K562 (cell line): ENCODE measurements around the gene KNSTRN. TPM values are rescaled to one million over a fixed set of nuclear protein-coding genes. Genes with fewer than 3 reads are reported as not detected.

Experiments
- ATAC-seq: fragments of 200-7000 bp; cut with Tn5 transposase; 3 replicates; pipeline ENCODE4 v1.9.1; 2020; ENCODE audit warnings: moderate library complexity
- BruUV-seq: library from RNA; stranded (reverse); fragments of 400-500 nt; replicated peaks from 2 replicates; lab custom pipeline; 2021; lab: Mats Ljungman, UMichigan
- CTCF ChIA-PET: fragments of 300-600 bp; formaldehyde crosslinking; extraction: SDS; loops from one replicate; lab custom pipeline; 2021; ENCODE audit warnings: low intra/inter-chr PET ratio; lab: Yijun Ruan, JAX
- POLR2A ChIA-PET: fragments of 300-600, 350-650 bp; sonication (Branson Sonifier 250); formaldehyde crosslinking; extraction: SDS; loops from one replicate; lab custom pipeline; 2021; ENCODE audit warnings: antibody characterized with exemption, inconsistent platforms; lab: Yijun Ruan, JAX
- DNase-seq, 4 experiments: peaks; one replicate each; pipeline versions ENCODE4 v3.0.0 to v3.0.0-alpha.2; 2011 to 2018; ENCODE audit warnings: low spot score in 3 of 4, mixed read lengths in 3 of 4; ENCODE audit errors: extremely low read depth in 1 of 4
- FAIRE-seq: peaks from 2 replicates; lab custom pipeline; 2011; peaks lifted over from hg19 to GRCh38; lab: Jason Lieb, UNC
- H2AFZ ChIP-seq: 2 replicates; pipeline ENCODE4 v1.6.0; 2011; ENCODE audit warnings: low read depth, low read length, control low read depth, inconsistent platforms
- H3K27ac ChIP-seq: fragments of 200-600 bp; 3 replicates; pipeline ENCODE4 v1.8.0; 2011; ENCODE audit warnings: low read depth, mild to moderate bottlenecking, control low read depth, inconsistent platforms, low read length, moderate library complexity, mixed read lengths; ENCODE audit errors: extremely low read depth
- H3K27me3 ChIP-seq, 2 experiments: fragments of 300-600 bp in 1 of 2; 2 replicates in 1 of 2; 3 replicates in 1 of 2; pipeline versions ENCODE4 v1.6.0 to v1.8.0; 2011; ENCODE audit warnings: inconsistent platforms in 2 of 2, low read length in 2 of 2, mild to moderate bottlenecking in 1 of 2, mixed read lengths in 1 of 2, moderate library complexity in 1 of 2; ENCODE audit not compliant: control insufficient read depth in 2 of 2, insufficient read depth in 2 of 2
- H3K36me3 ChIP-seq: fragments of 300-600 bp; 3 replicates; pipeline ENCODE4 v1.8.0; 2011; ENCODE audit warnings: mild to moderate bottlenecking, low read length, inconsistent platforms; ENCODE audit not compliant: control insufficient read depth, insufficient read depth
- H3K4me1 ChIP-seq, 2 experiments: fragments of 200-600 bp in 1 of 2; replicated peaks in 1 of 2; 2 replicates in 1 of 2; 3 replicates in 1 of 2; pipeline versions ENCODE4 v1.5.1 to v1.8.0; 2011; ENCODE audit warnings: inconsistent platforms in 2 of 2, low read length in 2 of 2, mild to moderate bottlenecking in 1 of 2, mixed read lengths in 1 of 2, moderate library complexity in 1 of 2; ENCODE audit not compliant: control insufficient read depth in 2 of 2, insufficient read depth in 2 of 2
- H3K4me2 ChIP-seq: 2 replicates; pipeline ENCODE4 v1.6.1; 2011; ENCODE audit warnings: low read length, control low read depth, inconsistent platforms, mixed read lengths; ENCODE audit not compliant: insufficient read depth
- H3K4me3 ChIP-seq: fragments of 200-600 bp; sonication (generic), shearing (Covaris generic); 2 replicates; pipeline ENCODE4 v1.5.1; 2016; ENCODE audit warnings: control low read depth, inconsistent platforms
- H3K79me2 ChIP-seq: fragments of 200-600 bp; 3 replicates; pipeline ENCODE4 v1.8.0; 2011; ENCODE audit warnings: low read length, inconsistent platforms; ENCODE audit not compliant: control insufficient read depth, insufficient read depth
- H3K9ac ChIP-seq, 2 experiments: 2 replicates each; pipeline versions ENCODE4 v1.6.0 to v1.6.1; 2011; ENCODE audit warnings: low read depth in 2 of 2, low read length in 2 of 2, control low read depth in 1 of 2, inconsistent platforms in 1 of 2, mild to moderate bottlenecking in 1 of 2, mixed read lengths in 1 of 2; ENCODE audit not compliant: insufficient read depth in 1 of 2
- H3K9me1 ChIP-seq: one replicate; pipeline ENCODE4 v1.6.0; 2011; ENCODE audit warnings: inconsistent platforms, mild to moderate bottlenecking, low read length, moderate library complexity; ENCODE audit not compliant: control insufficient read depth, insufficient read depth
- H3K9me3 ChIP-seq: replicated peaks from 2 replicates; pipeline ENCODE4 v1.5.1; 2011; ENCODE audit warnings: low read depth, low read length, inconsistent platforms; ENCODE audit not compliant: control insufficient read depth, insufficient read depth
- H4K20me1 ChIP-seq: replicated peaks from 2 replicates; pipeline ENCODE4 v1.6.1; 2011; ENCODE audit warnings: low read length, inconsistent platforms, mixed read lengths; ENCODE audit not compliant: control insufficient read depth, insufficient read depth
- FOS ChIP-seq: IDR thresholded peaks from 3 replicates; pipeline ENCODE4 v1.6.1; 2011; ENCODE audit not compliant: insufficient read length; ENCODE audit errors: extremely low read depth
- NFXL1 ChIP-seq: fragments of 450-650 bp; formaldehyde crosslinking; IDR thresholded peaks from 2 replicates; pipeline ENCODE4 v1.4.0; 2021; ENCODE audit warnings: mild to moderate bottlenecking
- SMARCB1 ChIP-seq: IDR thresholded peaks from 2 replicates; pipeline ENCODE4 v1.6.1; 2011; ENCODE audit warnings: improper control_type of control experiment, low read depth; ENCODE audit not compliant: insufficient read length
- TAF7 ChIP-seq: fragments of 450-650 bp; IDR thresholded peaks from 2 replicates; pipeline ENCODE4 v1.6.1; 2016; ENCODE audit warnings: missing genetic modification characterization, missing compliant biosample characterization
- ZNF316 ChIP-seq: fragments of 450-650 bp; IDR thresholded peaks from 2 replicates; pipeline ENCODE4 v1.6.1; 2016
- whole genome bisulfite sequencing: fragments of 100-300 bp; shearing (Covaris generic); methylation state at CpG from one replicate; pipeline ENCODE4 v1.1.6; 2016; ENCODE audit warnings: low coverage, mixed read lengths; ENCODE audit not compliant: insufficient coverage; ENCODE audit errors: missing lambda C conversion rate; 5-methylcytosine and 5-hydroxymethylcytosine counted together
- in situ Hi-C: fragments of 300-500 bp; cut with MboI; formaldehyde crosslinking; loops from 4 replicates; pipeline ENCODE4 v1.15.0; 2018; ENCODE audit warnings: inconsistent platforms, mixed read lengths
- intact Hi-C: fragments of 100-400 bp; cut with micrococcal nuclease; formaldehyde crosslinking; loops from 2 replicates; pipeline ENCODE4 v1.14.2; 2022
- polyA plus RNA-seq, 8 experiments: library from polyadenylated mRNA; depleted of rRNA in 4 of 8; stranded (reverse) in 5 of 8; unstranded in 3 of 8; fragments of >200 nt; fragmentation: Nextera tagmentation in 2 of 8; fragmentation: Illumina TruSeq in 1 of 8; extraction: Ambion mirVana in 2 of 8; extraction: Trizol in 1 of 8; gene quantifications; 2 replicates each; pipeline versions ENCODE4 v1.2.1 to v1.2.3, GENCODE V29; 2011 to 2014; ENCODE audit warnings: inconsistent platforms in 1 of 8, missing spikeins in 1 of 8
- total RNA-seq, 7 experiments: library from RNA; depleted of rRNA in 6 of 7; stranded (reverse); fragments of >200 nt in 6 of 7; fragmentation: Illumina TruSeq in 2 of 7; extraction: Trizol in 2 of 7; gene quantifications; 2 replicates each; pipeline versions ENCODE4 v1.2.1 to v1.2.3, GENCODE V29; 2011 to 2021; ENCODE audit warnings: low replicate concordance in 1 of 7
- TF ChIP-seq, protein P1 (sequence below): sonication (generic); formaldehyde crosslinking; IDR thresholded peaks from 2 replicates; pipeline ENCODE4 v1.9.0; 2022; ENCODE audit warnings: mild to moderate bottlenecking, missing genetic modification reagents

The KNSTRN gene
- total and polyA plus RNA-seq, 9 of the 15 experiments (the other 6 are each of a cell fraction or from before 2014, with no cell fraction given) = 48.7 to 88.2 (median 66.3) TPM

- DNase-seq (no peak), FAIRE-seq (no peak), ATAC-seq (no peak)
- no peaks in the 10 kb centered on the region for H4K20me1 ChIP-seq
- no peaks in the 10 kb centered on the region for H3K79me2 ChIP-seq
- H3K36me3 ChIP-seq = peaks cover 16% of the 10 kb centered on the region
- no peak for TF ChIP-seq SMARCB1
- no peak for TF ChIP-seq NFXL1 (CRISPR knock-in tag)
- 0 out of 2 replicates have a peak, but pooled peaks have one; percentile 14 for TF ChIP-seq ZNF316
- no peak for TF ChIP-seq FOS
- CTCF ChIA-PET = no interaction called here
- no peaks in the 10 kb centered on the region for H3K9me3 ChIP-seq
- no peak overlapping the region for H2AFZ ChIP-seq
- intact Hi-C loops = no loop called here
- no peaks in the 10 kb centered on the region for H3K9me1 ChIP-seq
- H3K27ac ChIP-seq = no peak overlapping the region
- H3K4me3 ChIP-seq = no peak overlapping the region
- POLR2A ChIA-PET = interaction anchor here (1.1 to 1.9 kb wide), 7 partner anchors 8 to 71 kb away, joined by 3 to 11 read pairs (median 4); no protein-coding TSS in a partner anchor
- H3K4me2 ChIP-seq = no peak overlapping the region
- H3K4me1 ChIP-seq = no peaks in the 10 kb centered on the region
- H3K27me3 ChIP-seq = no peaks in the 10 kb centered on the region
- in situ Hi-C loops = no loop called here
- no TSS peak for BruUV-seq
- WGBS = 84% methylated on average over 8 of the region's 8 CpGs
- peak overlapping the region in 1 of 2 experiments; percentile 33; a peak in 1 of 4 replicates for H3K9ac ChIP-seq
Observed at GRCh38 chr15:40397688-40398412, 15.3 kb downstream of the KNSTRN start.

- BruUV-seq = no TSS peak
- ATAC-seq (no peak; the same call in 2 of the 3 replicates), DNase-seq (no peak), FAIRE-seq (no peak)
- CTCF ChIA-PET = no interaction called here
- no peak overlapping the region for H3K9ac ChIP-seq
- TF ChIP-seq TAF7 = no peak
- TF ChIP-seq, protein P1, sequence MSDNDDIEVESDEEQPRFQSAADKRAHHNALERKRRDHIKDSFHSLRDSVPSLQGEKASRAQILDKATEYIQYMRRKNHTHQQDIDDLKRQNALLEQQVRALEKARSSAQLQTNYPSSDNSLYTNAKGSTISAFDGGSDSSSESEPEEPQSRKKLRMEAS (CRISPR knock-in tag) = no peak
- H3K9me3 ChIP-seq = no peaks in the 10 kb centered on the region
- H3K4me1 ChIP-seq = no peaks in the 10 kb centered on the region
- peaks cover 10% of the 10 kb centered on the region for H3K36me3 ChIP-seq
- WGBS = 25% methylated on average over 4 of the region's 4 CpGs
- no peaks in the 10 kb centered on the region for H3K9me1 ChIP-seq
- H3K27ac ChIP-seq = no peak overlapping the region
- in situ Hi-C loops = no loop called here
- H3K27me3 ChIP-seq = no peaks in the 10 kb centered on the region
- no peaks in the 10 kb centered on the region for H3K79me2 ChIP-seq
- no peak overlapping the region for H3K4me3 ChIP-seq
- no peak overlapping the region for H2AFZ ChIP-seq
- no peaks in the 10 kb centered on the region for H4K20me1 ChIP-seq
- intact Hi-C loops = no loop called here
- H3K4me2 ChIP-seq = no peak overlapping the region
- POLR2A ChIA-PET = interaction anchor here (0.6 to 1.9 kb wide), 7 partner anchors 9 to 339 kb away, joined by 3 to 11 read pairs (median 4); no protein-coding TSS in a partner anchor
Observed at GRCh38 chr15:40398413-40398873, 15.9 kb downstream of the KNSTRN start.
